PC-3 (cell line): Measurements from ENCODE around the gene RAB6C. TPM values are rescaled to one million over a fixed set of nuclear protein-coding genes. Genes with fewer than 3 reads are reported as not detected.
"Not testable (repeated sequence)": the region's sequence is repeated elsewhere in the genome, so short reads cannot be mapped to it uniquely, and the experiment has no call there.

Experiments
- ATAC-seq: fragments of 200-7000 bp; cut with Tn5 transposase; 2 replicates; pipeline ENCODE4 v1.9.1; 2020; ENCODE audit warnings: mild to moderate bottlenecking, moderate library complexity
- BruUV-seq: library from RNA; stranded (reverse); fragments of 400-500 nt; replicated peaks from 2 replicates; lab custom pipeline; 2021; lab: Mats Ljungman, UMichigan
- CTCF ChIA-PET: fragments of 300-600 bp; sonication (Branson Sonifier 250); formaldehyde crosslinking; loops from one replicate; lab custom pipeline; 2022; ENCODE audit warnings: antibody characterized with exemption; lab: Charles Lee
- POLR2A ChIA-PET: fragments of 300-600 bp; sonication (Branson Sonifier 250); formaldehyde crosslinking; loops from one replicate; lab custom pipeline; 2022; ENCODE audit warnings: antibody characterized with exemption; ENCODE audit not compliant: unreplicated experiment; lab: Charles Lee
- DNase-seq: peaks from one replicate; pipeline ENCODE4 v3.0.0-alpha.2; 2015
- H2AFZ ChIP-seq: fragments of 300-600 bp; sonication (generic); 2 replicates; pipeline ENCODE4 v1.6.0; 2016; ENCODE audit warnings: antibody characterized with exemption, low read length
- H3F3A ChIP-seq: fragments of 300-600 bp; sonication (generic); one replicate; pipeline ENCODE4 v1.6.0; 2017; ENCODE audit warnings: antibody characterized with exemption, low read length, control low read depth, mild to moderate bottlenecking; ENCODE audit not compliant: unreplicated experiment
- H3K27ac ChIP-seq: fragments of 300-600 bp; sonication (generic); 2 replicates; pipeline ENCODE4 v1.5.1; 2016; ENCODE audit warnings: mild to moderate bottlenecking, low read length
- H3K27me3 ChIP-seq: fragments of 300-600 bp; sonication (generic); 2 replicates; pipeline ENCODE4 v1.6.1; 2016; ENCODE audit warnings: low read length, mixed read lengths
- H3K36me3 ChIP-seq: fragments of 300-600 bp; sonication (generic); 2 replicates; pipeline ENCODE4 v1.6.1; 2016; ENCODE audit warnings: low read depth, mixed run types, low read length, mixed read lengths
- H3K4me1 ChIP-seq: fragments of 300-600 bp; sonication (generic); 2 replicates; pipeline ENCODE4 v1.5.1; 2016; ENCODE audit warnings: low read length; ENCODE audit not compliant: insufficient read depth
- H3K4me2 ChIP-seq: fragments of 300-600 bp; sonication (generic); 2 replicates; pipeline ENCODE4 v1.6.0; 2016; ENCODE audit warnings: low read length
- H3K4me3 ChIP-seq: fragments of 300-600 bp; sonication (generic); 2 replicates; pipeline ENCODE4 v1.5.1; 2016; ENCODE audit warnings: mild to moderate bottlenecking, low read length, mixed read lengths
- H3K79me2 ChIP-seq: fragments of 300-600 bp; sonication (generic); 2 replicates; pipeline ENCODE4 v1.6.1; 2017; ENCODE audit warnings: low read length, mixed read lengths
- H3K9ac ChIP-seq: fragments of 300-600 bp; sonication (generic); 2 replicates; pipeline ENCODE4 v1.6.0; 2016; ENCODE audit warnings: mild to moderate bottlenecking, low read length
- H3K9me2 ChIP-seq: fragments of 300-600 bp; sonication (generic); replicated peaks from 2 replicates; pipeline ENCODE4 v1.6.1; 2016; ENCODE audit warnings: mixed run types, low read length, mixed read lengths
- H3K9me3 ChIP-seq: fragments of 300-600 bp; sonication (generic); 2 replicates; pipeline ENCODE4 v1.6.1; 2016; ENCODE audit warnings: low read length, mixed read lengths
- H4K20me1 ChIP-seq: fragments of 300-600 bp; sonication (generic); 2 replicates; pipeline ENCODE4 v1.6.1; 2016; ENCODE audit warnings: low read length, mixed read lengths
- CTCF ChIP-seq: fragments of 300-600 bp; sonication (generic); conservative IDR thresholded peaks from 2 replicates; pipeline ENCODE4 v1.5.1; 2017; ENCODE audit warnings: antibody characterized with exemption, low read depth, mild to moderate bottlenecking, low read length
- EZH2 ChIP-seq: fragments of 300-600 bp; sonication (generic); IDR thresholded peaks from one replicate; pipeline ENCODE4 v1.6.1; 2017; ENCODE audit warnings: antibody characterized with exemption, mild to moderate bottlenecking, low read length; ENCODE audit not compliant: unreplicated experiment
- EZH2phosphoT487 ChIP-seq: fragments of 300-600 bp; sonication (generic); IDR thresholded peaks from 2 replicates; pipeline ENCODE4 v1.6.1; 2018; ENCODE audit warnings: mild to moderate bottlenecking, antibody characterized with exemption, low read length, borderline replicate concordance
- intact Hi-C: fragments of 100-400 bp; cut with micrococcal nuclease; formaldehyde crosslinking; loops from 2 replicates; pipeline ENCODE4 v1.9.0; 2023
- total RNA-seq: library from RNA; depleted of rRNA; stranded (reverse); fragments of >200 nt; gene quantifications from 2 replicates; pipeline ENCODE4 v1.2.3, GENCODE V29; 2014

The RAB6C gene
- total RNA-seq, 1 experiment from 2014 or later: 0.04 TPM

DNA sequence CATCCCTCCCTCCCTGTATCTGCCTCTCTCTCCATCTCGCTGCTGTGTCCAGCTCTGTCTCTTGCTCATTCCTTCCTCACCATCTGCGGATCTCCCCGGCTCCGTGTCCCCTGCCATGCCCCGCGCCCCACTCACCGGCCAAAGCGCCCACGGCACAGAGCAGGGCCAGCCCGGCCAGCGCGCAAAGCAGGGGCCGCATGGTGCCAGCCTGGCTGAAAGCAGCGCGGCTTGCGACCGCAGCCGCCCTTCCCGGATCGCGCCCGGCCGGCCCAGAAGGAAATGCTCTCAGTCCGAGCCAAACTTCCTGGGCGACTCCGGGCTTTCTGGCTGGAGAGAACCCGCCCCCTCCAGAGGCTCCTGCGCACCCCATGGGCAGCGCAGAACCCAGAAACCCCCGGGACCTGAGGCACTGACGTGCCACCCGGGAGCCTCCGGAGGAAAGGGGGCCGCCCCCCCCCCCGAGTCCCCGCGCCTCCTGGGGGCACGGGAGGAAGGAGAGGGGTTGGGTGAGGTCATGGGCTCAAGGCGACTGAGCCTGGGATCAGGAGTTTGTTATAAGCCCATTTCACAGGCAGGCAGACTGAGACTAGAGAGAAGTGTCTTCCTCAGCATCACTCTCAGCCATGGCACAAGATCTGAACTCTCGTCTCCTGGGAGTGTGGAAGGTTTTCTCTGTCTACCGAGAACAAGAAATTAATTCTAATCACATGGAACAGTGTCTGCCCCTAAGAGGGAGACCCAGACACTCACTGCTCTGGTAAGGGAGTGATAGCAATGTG lies 45.2 kb upstream of the RAB6C start:
- no peaks in the 10 kb centered on the region for H3K4me1 ChIP-seq
- no peaks in the 10 kb centered on the region for H4K20me1 ChIP-seq
- no TSS peak for BruUV-seq
- no peak overlapping the region for H3K27ac ChIP-seq
- H3K79me2 ChIP-seq: no peaks in the 10 kb centered on the region
- ChIA-PET POLR2A (no interaction called here), CTCF (no interaction called here)
- H3K36me3 ChIP-seq: no peaks in the 10 kb centered on the region
- no peak overlapping the region for H2AFZ ChIP-seq
- H3K9ac ChIP-seq: no peak overlapping the region
- no peak for ATAC-seq
- H3K9me2 ChIP-seq: no peaks in the 10 kb centered on the region
- no peak overlapping the region for H3K4me2 ChIP-seq
- no peak for TF ChIP-seq EZH2phosphoT487
- TF ChIP-seq CTCF: no peak
- no peak for TF ChIP-seq EZH2
- no peaks in the 10 kb centered on the region for H3F3A ChIP-seq
- intact Hi-C loops: no loop called here
- DNase-seq: no peak
- H3K27me3 ChIP-seq: peaks cover 37% of the 10 kb centered on the region
- no peak overlapping the region for H3K4me3 ChIP-seq
- H3K9me3 ChIP-seq: no peaks in the 10 kb centered on the region

DNA sequence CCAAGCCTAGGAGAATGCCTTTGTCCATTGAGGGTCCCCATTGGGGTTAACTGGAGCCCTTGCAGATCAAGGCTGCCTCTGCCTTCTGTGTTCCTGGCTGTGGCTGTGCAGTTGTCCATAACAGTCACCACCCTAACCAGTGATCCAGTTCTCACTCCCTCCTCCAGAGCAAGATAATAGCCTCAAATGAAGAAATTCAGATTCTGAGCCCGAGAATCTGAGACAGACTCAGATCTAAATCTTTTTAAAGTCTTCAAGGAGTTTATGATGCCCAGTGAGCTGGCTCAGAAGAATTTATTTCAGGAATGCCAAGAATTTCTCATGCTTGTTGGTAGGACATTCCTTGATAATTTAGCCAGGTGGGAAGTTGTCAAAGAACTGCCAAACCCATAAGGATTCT lies 44.3 kb upstream of the RAB6C start:
- Histone ChIP-seq H3K27ac (no peak overlapping the region), H3K9me3 (no peaks in the 10 kb centered on the region), H3K4me3 (no peak overlapping the region), H4K20me1 (no peaks in the 10 kb centered on the region), H3K36me3 (no peaks in the 10 kb centered on the region), H3K4me1 (no peaks in the 10 kb centered on the region), H3K27me3 (peaks cover 42% of the 10 kb centered on the region), H2AFZ (no peak overlapping the region), H3K9ac (no peak overlapping the region), H3F3A (no peaks in the 10 kb centered on the region), H3K4me2 (no peak overlapping the region), H3K9me2 (no peaks in the 10 kb centered on the region), H3K79me2 (no peaks in the 10 kb centered on the region)
- CTCF ChIA-PET: no interaction called here
- DNase-seq (no peak), ATAC-seq (no peak)
- TF ChIP-seq EZH2 (no peak), EZH2phosphoT487 (no peak), CTCF (no peak)
- intact Hi-C loops: no loop called here
- POLR2A ChIA-PET: no interaction called here
- BruUV-seq: no TSS peak

DNA sequence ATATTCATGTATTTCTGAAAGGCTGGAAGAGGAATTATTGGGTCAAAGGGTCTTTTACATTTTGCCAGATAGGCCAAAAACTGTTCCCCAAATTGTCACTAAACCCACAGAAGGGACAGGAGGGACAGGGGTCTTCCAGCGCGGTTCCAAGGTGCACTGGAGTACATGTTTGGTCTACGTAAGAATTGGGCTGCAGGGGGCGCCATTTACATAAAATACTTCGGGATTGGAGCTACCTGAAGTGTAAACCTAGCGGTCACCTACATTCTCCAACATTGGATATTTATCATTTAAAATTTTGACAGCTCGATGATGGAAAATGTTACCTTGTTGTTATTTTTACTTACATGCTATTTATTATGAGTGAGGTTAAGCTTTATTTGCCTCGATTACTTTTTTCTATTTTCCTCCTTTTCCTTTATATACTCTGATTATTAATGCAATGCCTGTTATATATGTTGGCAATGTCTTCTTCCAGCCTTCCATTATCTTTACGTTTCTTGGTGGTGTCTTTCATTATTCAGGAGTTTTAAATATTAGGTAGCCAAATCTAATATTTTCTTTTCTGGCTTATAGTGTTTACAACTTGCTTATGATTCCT lies 43.0 kb upstream of the RAB6C start:
- Histone ChIP-seq H3K9me3 (no peaks in the 10 kb centered on the region), H3K4me1 (no peaks in the 10 kb centered on the region), H2AFZ (no peak overlapping the region), H3K9me2 (no peaks in the 10 kb centered on the region), H3K27me3 (peaks cover 38% of the 10 kb centered on the region), H3K79me2 (no peaks in the 10 kb centered on the region), H3K27ac (no peak overlapping the region), H3K4me3 (no peak overlapping the region), H3K9ac (no peak overlapping the region), H3K36me3 (no peaks in the 10 kb centered on the region), H4K20me1 (no peaks in the 10 kb centered on the region), H3K4me2 (no peak overlapping the region), H3F3A (no peaks in the 10 kb centered on the region)
- intact Hi-C loops: no loop called here
- ATAC-seq: no peak
- no TSS peak for BruUV-seq
- no peak for DNase-seq
- TF ChIP-seq EZH2 (no peak), CTCF (no peak), EZH2phosphoT487 (no peak)
- POLR2A ChIA-PET: no interaction called here
- CTCF ChIA-PET: no interaction called here

DNA sequence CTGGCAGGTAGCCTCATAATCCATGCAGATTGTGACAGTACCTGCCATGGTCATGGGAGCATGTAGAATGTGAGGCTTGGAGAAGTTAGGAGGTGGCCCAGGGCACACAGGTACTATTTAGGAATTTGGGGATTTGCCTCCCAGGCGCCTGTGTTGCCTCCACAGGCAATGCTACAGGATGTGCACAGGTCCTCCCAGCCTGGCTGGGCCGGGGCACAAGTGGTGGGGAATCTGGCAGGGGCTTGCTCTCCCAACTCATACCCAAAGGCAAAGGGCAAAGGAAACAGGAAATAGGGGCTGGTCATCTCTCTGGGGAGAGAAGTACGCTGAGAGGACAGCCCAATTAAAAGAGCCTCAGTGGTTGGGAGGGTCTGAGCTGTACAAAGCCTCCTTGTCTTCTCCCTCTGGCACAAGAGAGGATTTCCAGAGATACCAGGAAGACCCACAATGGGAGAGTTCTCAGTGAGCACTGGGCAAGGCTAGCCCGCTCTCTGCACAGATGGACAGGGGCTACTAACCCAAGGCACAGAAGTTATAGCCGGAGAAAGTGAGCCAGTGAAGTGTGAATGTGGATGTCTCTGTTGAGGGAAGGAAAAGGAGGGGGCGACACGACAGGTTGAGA lies 40.5 kb upstream of the RAB6C start:
- H3K27ac ChIP-seq, H3K79me2 ChIP-seq, H4K20me1 ChIP-seq, H3K4me2 ChIP-seq, H3F3A ChIP-seq, H3K4me3 ChIP-seq, CTCF ChIA-PET, intact Hi-C loops, POLR2A ChIA-PET, H3K9ac ChIP-seq, H2AFZ ChIP-seq, ATAC-seq, H3K4me1 ChIP-seq, BruUV-seq, H3K36me3 ChIP-seq, H3K9me3 ChIP-seq, DNase-seq, H3K9me2 ChIP-seq: not testable (repeated sequence)
- H3K27me3 ChIP-seq: peaks cover 27% of the 10 kb centered on the region
